Measurements from ENCODE around the gene CREM. TPM values are rescaled to one million over a fixed set of nuclear protein-coding genes. Genes with fewer than 3 reads are reported as not detected.

The CREM gene
- total RNA-seq, 2 experiments from 2014 or later = 32.2 to 38.1 TPM

DNA sequence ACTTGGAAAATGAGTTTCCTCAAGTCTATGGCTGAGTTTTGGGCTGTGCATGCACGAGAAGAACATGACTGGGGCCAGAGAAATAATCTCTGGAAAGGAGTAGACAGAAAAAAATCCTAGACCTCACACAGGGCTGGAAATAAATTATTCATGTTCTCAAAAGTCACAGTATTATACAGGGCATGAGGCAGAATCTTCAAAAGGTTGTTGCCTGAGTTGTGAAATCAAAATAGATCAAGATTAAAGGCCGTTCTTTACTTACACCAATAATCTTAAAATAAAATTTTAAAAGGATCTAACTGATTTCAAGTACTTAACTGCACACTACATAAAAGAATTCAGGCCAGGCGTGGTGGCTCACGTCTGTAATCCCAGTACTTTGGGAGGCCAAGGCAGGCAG lies 14.1 kb upstream of the CREM start:
- TF ChIP-seq, protein P1, sequence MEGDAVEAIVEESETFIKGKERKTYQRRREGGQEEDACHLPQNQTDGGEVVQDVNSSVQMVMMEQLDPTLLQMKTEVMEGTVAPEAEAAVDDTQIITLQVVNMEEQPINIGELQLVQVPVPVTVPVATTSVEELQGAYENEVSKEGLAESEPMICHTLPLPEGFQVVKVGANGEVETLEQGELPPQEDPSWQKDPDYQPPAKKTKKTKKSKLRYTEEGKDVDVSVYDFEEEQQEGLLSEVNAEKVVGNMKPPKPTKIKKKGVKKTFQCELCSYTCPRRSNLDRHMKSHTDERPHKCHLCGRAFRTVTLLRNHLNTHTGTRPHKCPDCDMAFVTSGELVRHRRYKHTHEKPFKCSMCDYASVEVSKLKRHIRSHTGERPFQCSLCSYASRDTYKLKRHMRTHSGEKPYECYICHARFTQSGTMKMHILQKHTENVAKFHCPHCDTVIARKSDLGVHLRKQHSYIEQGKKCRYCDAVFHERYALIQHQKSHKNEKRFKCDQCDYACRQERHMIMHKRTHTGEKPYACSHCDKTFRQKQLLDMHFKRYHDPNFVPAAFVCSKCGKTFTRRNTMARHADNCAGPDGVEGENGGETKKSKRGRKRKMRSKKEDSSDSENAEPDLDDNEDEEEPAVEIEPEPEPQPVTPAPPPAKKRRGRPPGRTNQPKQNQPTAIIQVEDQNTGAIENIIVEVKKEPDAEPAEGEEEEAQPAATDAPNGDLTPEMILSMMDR (conservative IDR thresholded peaks at IDR 0.05; ENCODE audit: low read length) = no peak
- TF ChIP-seq EZH2phosphoT487 (IDR thresholded peaks at IDR 0.05; ENCODE audit: borderline replicate concordance, low read depth, low read length) = no peak
- no peak for DNase-seq (ENCODE audit: low spot score)
- H3K27ac ChIP-seq (ENCODE audit: low read depth, low read length, poor library complexity, severe bottlenecking) = no peak overlapping the region
- no peaks in the 10 kb centered on the region for H3K79me2 ChIP-seq (ENCODE audit: insufficient read depth, low read depth, low read length)
- no TSS peak for BruUV-seq (replicated peaks)
- intact Hi-C loops (cut with micrococcal nuclease; ENCODE audit: unreplicated experiment) = no loop called here
- no peak overlapping the region for H2AFZ ChIP-seq (ENCODE audit: low read length)
- CTCF ChIA-PET (ENCODE audit: unreplicated experiment) = no interaction called here
- no peaks in the 10 kb centered on the region for H3K9me2 ChIP-seq (ENCODE audit: insufficient read depth, low read length)
- H3K4me1 ChIP-seq (ENCODE audit: insufficient read depth, low read length, poor library complexity, severe bottlenecking) = no peaks in the 10 kb centered on the region
- POLR2A ChIA-PET = no interaction called here
- no peaks in the 10 kb centered on the region for H3K9me3 ChIP-seq (ENCODE audit: low read length)
- H3K36me3 ChIP-seq (ENCODE audit: insufficient read depth, low read length) = no peaks in the 10 kb centered on the region
- no peaks in the 10 kb centered on the region for H4K20me1 ChIP-seq (ENCODE audit: insufficient read depth, low read length)
- no peak overlapping the region for H3K4me3 ChIP-seq (ENCODE audit: low read depth, low read length, poor library complexity, severe bottlenecking)
- H3K4me2 ChIP-seq (ENCODE audit: low read length) = no peak overlapping the region

DNA sequence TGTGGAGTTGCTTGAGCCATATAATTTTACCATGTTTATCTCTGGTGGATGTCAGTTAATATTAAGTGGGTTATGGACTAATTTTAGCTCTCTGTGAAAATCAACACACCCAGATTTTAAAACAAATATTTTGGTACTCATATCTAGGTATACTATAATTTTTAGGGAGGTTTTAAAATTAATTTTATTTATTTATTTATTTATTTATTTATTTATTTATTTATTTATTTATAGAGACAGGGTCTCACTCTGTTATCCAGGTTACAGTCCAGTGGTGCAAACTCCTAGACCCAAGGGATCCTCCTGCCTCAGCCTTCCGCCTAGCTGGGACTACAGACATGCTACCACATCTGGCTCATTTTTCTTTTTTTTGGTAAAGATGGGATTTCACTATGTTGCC lies 7.3 kb upstream of the CREM start:
- H3K79me2 ChIP-seq (ENCODE audit: insufficient read depth, low read depth, low read length) = no peaks in the 10 kb centered on the region
- ChIA-PET CTCF (ENCODE audit: unreplicated experiment) (interaction anchor here (0.8 to 2.8 kb wide), 2 partner anchors 76 to 98 kb away, joined by 4 to 10 read pairs; no protein-coding TSS in a partner anchor), POLR2A (interaction anchor here (0.6 to 3.2 kb wide), 5 partner anchors 29 to 223 kb away, joined by 3 to 17 read pairs (median 5); partner anchors contain the start of gene CUL2)
- no peak overlapping the region for H2AFZ ChIP-seq (ENCODE audit: low read length)
- TF ChIP-seq EZH2phosphoT487 (IDR thresholded peaks at IDR 0.05; ENCODE audit: borderline replicate concordance, low read depth, low read length) = no peak
- TF ChIP-seq, protein P1 (conservative IDR thresholded peaks at IDR 0.05; ENCODE audit: low read length) = no peak
- no peaks in the 10 kb centered on the region for H3K4me1 ChIP-seq (ENCODE audit: insufficient read depth, low read length, poor library complexity, severe bottlenecking)
- H3K36me3 ChIP-seq (ENCODE audit: insufficient read depth, low read length) = no peaks in the 10 kb centered on the region
- H3K4me3 ChIP-seq (ENCODE audit: low read depth, low read length, poor library complexity, severe bottlenecking) = no peak overlapping the region
- no peak overlapping the region for H3K27ac ChIP-seq (ENCODE audit: low read depth, low read length, poor library complexity, severe bottlenecking)
- no peaks in the 10 kb centered on the region for H3K9me2 ChIP-seq (ENCODE audit: insufficient read depth, low read length)
- intact Hi-C loops (cut with micrococcal nuclease; ENCODE audit: unreplicated experiment) = no loop called here
- BruUV-seq (replicated peaks) = no TSS peak
- H3K9me3 ChIP-seq (ENCODE audit: low read length) = no peaks in the 10 kb centered on the region
- no peak overlapping the region for H3K4me2 ChIP-seq (ENCODE audit: low read length)
- DNase-seq (ENCODE audit: low spot score) = no peak
- no peaks in the 10 kb centered on the region for H4K20me1 ChIP-seq (ENCODE audit: insufficient read depth, low read length)

DNA sequence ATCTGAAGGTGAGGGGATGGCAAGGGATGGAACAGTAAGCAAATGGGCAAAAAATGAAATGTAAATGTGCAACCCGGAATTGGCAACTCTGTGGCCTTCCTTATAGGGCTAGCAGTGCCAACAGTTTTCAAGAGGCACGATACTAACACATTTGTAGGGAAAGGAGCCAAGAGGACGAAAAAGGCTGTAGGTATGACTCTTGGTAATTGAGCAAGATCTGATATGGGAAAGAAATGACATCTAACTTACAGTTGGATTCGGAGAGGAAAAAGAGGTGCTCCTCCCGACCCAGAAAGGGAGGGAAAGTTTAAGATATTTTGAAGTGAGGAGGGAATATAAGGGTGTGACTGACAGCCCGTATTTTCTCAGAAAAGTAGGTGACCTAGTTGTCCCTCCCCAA lies 2.1 kb upstream of the CREM start:
- H3K27ac ChIP-seq (ENCODE audit: low read depth, low read length, poor library complexity, severe bottlenecking) = no peak overlapping the region
- POLR2A ChIA-PET = interaction anchor here (0.7 to 6.6 kb wide), 3 partner anchors 34 to 71 kb away, joined by 3 to 95 read pairs (median 9); no protein-coding TSS in a partner anchor

More for the DNA sequence above, 2.1 kb upstream of the CREM start:
- no peaks in the 10 kb centered on the region for H3K9me2 ChIP-seq (ENCODE audit: insufficient read depth, low read length)
- CTCF ChIA-PET (ENCODE audit: unreplicated experiment) = no interaction called here
- no peaks in the 10 kb centered on the region; the same call in 1 of the 2 replicates for H3K36me3 ChIP-seq (ENCODE audit: insufficient read depth, low read length)
- no peak overlapping the region for H3K4me3 ChIP-seq (ENCODE audit: low read depth, low read length, poor library complexity, severe bottlenecking)
- H3K4me1 ChIP-seq (ENCODE audit: insufficient read depth, low read length, poor library complexity, severe bottlenecking) = peaks cover 22% of the 10 kb centered on the region
- intact Hi-C loops (cut with micrococcal nuclease; ENCODE audit: unreplicated experiment) = loop anchor here (5.0 kb wide), 1 partner anchor 518 kb away; the partner anchor contains the start of gene FZD8
- DNase-seq (ENCODE audit: low spot score) = no peak
- no peak overlapping the region for H3K4me2 ChIP-seq (ENCODE audit: low read length)
- TF ChIP-seq, protein P1 (conservative IDR thresholded peaks at IDR 0.05; ENCODE audit: low read length) = no peak
- no peak for TF ChIP-seq EZH2phosphoT487 (IDR thresholded peaks at IDR 0.05; ENCODE audit: borderline replicate concordance, low read depth, low read length)
- peaks cover 21% of the 10 kb centered on the region; the same call in 1 of the 2 replicates for H3K79me2 ChIP-seq (ENCODE audit: insufficient read depth, low read depth, low read length)
- BruUV-seq (replicated peaks) = no TSS peak
- no peak overlapping the region for H2AFZ ChIP-seq (ENCODE audit: low read length)
- no peaks in the 10 kb centered on the region for H3K9me3 ChIP-seq (ENCODE audit: low read length)
- no peaks in the 10 kb centered on the region for H4K20me1 ChIP-seq (ENCODE audit: insufficient read depth, low read length)
